HAP-1 (cell line): ENCODE results near the gene SPOCK1.
"Not testable (repeated sequence)": the region's sequence is repeated elsewhere in the genome, so short reads cannot be mapped to it uniquely, and the experiment has no call there.

Source experiments
- DNase-seq, 2 experiments: peaks; one replicate each; pipeline ENCODE4 v3.0.0-alpha.2; 2016 to 2020; ENCODE audit warnings: low spot score in 2 of 2
- H3K27me3 ChIP-seq: fragments of 250-450 bp; sonication (Bioruptor Pico); 2 replicates; pipeline ENCODE4 v1.5.1; 2020; ENCODE audit warnings: low read depth, mild to moderate bottlenecking, moderate library complexity
- H3K36me3 ChIP-seq: fragments of 250-450 bp; sonication (Bioruptor Pico); replicated peaks from 2 replicates; pipeline ENCODE4 v1.5.1; 2020; ENCODE audit warnings: mild to moderate bottlenecking
- H3K4me1 ChIP-seq: fragments of 250-450 bp; sonication (Bioruptor Pico); 2 replicates; pipeline ENCODE4 v1.5.1; 2020; ENCODE audit warnings: mild to moderate bottlenecking
- H3K4me3 ChIP-seq: fragments of 250-450 bp; sonication (Bioruptor Pico); 2 replicates; pipeline ENCODE4 v1.5.1; 2020; ENCODE audit warnings: mild to moderate bottlenecking, moderate library complexity
- H3K9me3 ChIP-seq: fragments of 250-450 bp; sonication (Bioruptor Pico); 2 replicates; pipeline ENCODE4 v1.5.1; 2020; ENCODE audit warnings: mild to moderate bottlenecking, moderate library complexity
- in situ Hi-C: fragments of 300-500 bp; cut with MboI; formaldehyde crosslinking; loops from 3 replicates; pipeline ENCODE4 v1.14.3; 2020; ENCODE audit warnings: low sequenced_read_pairs, inconsistent platforms, mixed read lengths

The SPOCK1 gene

GRCh38 chr5:137268646-137269045 is 230.5 kb downstream of the SPOCK1 start:
- no peaks in the 10 kb centered on the region; the same call in 1 of the 2 replicates for H3K27me3 ChIP-seq
- H3K9me3 ChIP-seq, result no peaks in the 10 kb centered on the region
- H3K4me1 ChIP-seq, result no peaks in the 10 kb centered on the region
- in situ Hi-C loops, result no loop called here
- H3K4me3 ChIP-seq, result no peak overlapping the region
- no peaks in the 10 kb centered on the region for H3K36me3 ChIP-seq
- DNase-seq, result no peak

DNA sequence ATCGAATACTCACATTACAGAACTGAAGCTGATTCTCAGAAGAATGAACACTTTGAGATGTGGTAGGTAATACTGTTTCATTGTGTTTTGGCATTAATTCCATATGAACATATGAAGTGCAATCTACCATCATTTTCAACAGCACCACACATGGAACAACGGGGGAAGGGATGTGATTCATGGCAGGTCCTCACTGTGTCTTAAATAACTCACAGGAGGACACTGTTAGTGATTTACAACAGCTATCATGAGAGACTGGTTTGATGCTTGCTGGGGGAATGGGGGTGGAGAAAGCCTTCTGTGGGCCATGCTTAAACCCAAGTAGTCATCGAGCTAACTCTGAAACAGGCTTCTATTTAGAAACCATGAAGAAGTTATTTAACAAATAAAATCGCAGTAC is 232.9 kb downstream of the SPOCK1 start:
- no peaks in the 10 kb centered on the region; the same call in 1 of the 2 replicates for H3K4me1 ChIP-seq
- in situ Hi-C loops, result no loop called here

DNA sequence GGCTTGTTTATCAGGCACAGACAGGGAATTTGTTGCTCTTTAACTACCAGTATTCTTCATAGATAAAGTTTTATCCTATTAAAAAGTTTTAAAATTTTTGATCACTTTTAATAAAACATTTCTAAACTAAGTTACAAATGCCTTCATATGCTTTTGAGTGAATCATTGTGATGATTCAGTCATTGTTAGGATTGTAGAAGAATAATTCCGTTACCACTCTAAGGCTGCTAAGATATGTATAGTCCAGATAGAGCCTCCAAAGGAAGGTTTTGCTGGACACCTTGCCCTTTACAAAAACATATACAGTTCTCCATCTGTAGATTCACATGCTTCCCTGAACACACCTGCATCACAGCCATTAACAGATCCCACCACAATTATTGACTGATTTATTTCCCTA is 233.7 kb downstream of the SPOCK1 start:
- Histone ChIP-seq H3K27me3 (no peaks in the 10 kb centered on the region; the same call in 1 of the 2 replicates), H3K36me3 (no peaks in the 10 kb centered on the region), H3K4me1 (no peaks in the 10 kb centered on the region; the same call in 1 of the 2 replicates), H3K9me3 (no peaks in the 10 kb centered on the region), H3K4me3 (no peak overlapping the region)
- in situ Hi-C loops, result no loop called here
- no peak for DNase-seq

More for the DNA sequence above, 232.9 kb downstream of the SPOCK1 start:
- Histone ChIP-seq H3K9me3 (no peaks in the 10 kb centered on the region), H3K36me3 (no peaks in the 10 kb centered on the region), H3K27me3 (no peaks in the 10 kb centered on the region; the same call in 1 of the 2 replicates), H3K4me3 (no peak overlapping the region)
- DNase-seq, result no peak

DNA sequence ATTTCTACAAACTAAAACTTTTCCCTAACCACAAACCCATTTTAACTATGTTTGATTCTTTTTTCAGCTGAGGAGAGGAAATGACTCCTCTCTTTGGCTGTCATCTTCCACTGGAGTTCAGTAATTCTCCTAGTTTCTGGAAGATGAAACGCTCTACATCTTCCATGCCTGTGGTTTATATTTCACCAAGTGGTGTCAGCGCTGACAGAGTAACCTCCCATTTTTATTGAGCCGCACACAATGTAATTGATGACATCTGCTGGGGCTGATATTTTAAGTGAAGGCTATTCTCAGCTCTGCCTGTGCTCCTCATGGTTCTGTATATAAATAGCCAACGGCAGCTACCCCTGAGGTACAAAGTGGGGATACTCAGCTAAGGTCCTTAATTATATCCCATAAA is 234.6 kb downstream of the SPOCK1 start:
- Histone ChIP-seq H3K36me3 (no peaks in the 10 kb centered on the region), H3K9me3 (no peaks in the 10 kb centered on the region), H3K4me3 (no peak overlapping the region), H3K4me1 (no peaks in the 10 kb centered on the region; the same call in 1 of the 2 replicates), H3K27me3 (no peaks in the 10 kb centered on the region; the same call in 1 of the 2 replicates)
- DNase-seq, result no peak
- in situ Hi-C loops, result no loop called here

- H3K9me3 ChIP-seq, result no peaks in the 10 kb centered on the region
- no peaks in the 10 kb centered on the region; the same call in 1 of the 2 replicates for H3K27me3 ChIP-seq
- no peak for DNase-seq
- H3K36me3 ChIP-seq, result no peaks in the 10 kb centered on the region
- no peaks in the 10 kb centered on the region; the same call in 1 of the 2 replicates for H3K4me1 ChIP-seq
- no peak overlapping the region for H3K4me3 ChIP-seq
- in situ Hi-C loops, result no loop called here
Observed at GRCh38 chr5:137264041-137264440, 235.1 kb downstream of the SPOCK1 start.

GRCh38 chr5:137263371-137264005 is 235.6 kb downstream of the SPOCK1 start:
- in situ Hi-C loops, result no loop called here
- Histone ChIP-seq H3K27me3 (no peaks in the 10 kb centered on the region; the same call in 1 of the 2 replicates), H3K9me3 (no peaks in the 10 kb centered on the region), H3K4me3 (no peak overlapping the region), H3K4me1 (no peaks in the 10 kb centered on the region; the same call in 1 of the 2 replicates), H3K36me3 (no peaks in the 10 kb centered on the region)
- DNase-seq, result no peak

DNA sequence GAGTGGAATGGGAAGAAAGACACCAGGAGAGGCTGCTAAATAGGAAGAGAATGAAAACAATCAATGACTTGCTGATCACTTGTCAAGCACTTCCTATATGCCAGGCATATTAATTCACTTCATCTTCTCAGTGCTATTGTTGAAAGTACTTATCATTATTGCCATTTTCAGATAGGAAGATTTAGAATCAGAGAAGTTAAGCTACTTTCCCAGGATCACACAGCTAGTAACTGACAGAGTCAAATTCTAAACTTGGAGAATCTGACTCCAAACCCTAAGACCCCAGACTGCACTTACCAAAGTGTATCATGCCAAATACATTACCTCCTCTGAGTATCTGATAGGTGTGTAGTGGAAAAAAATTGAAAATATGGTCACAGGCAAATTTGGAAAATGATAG is 236.3 kb downstream of the SPOCK1 start:
- Histone ChIP-seq H3K36me3 (no peaks in the 10 kb centered on the region), H3K4me3 (no peak overlapping the region), H3K9me3 (no peaks in the 10 kb centered on the region), H3K4me1 (no peaks in the 10 kb centered on the region; the same call in 1 of the 2 replicates), H3K27me3 (no peaks in the 10 kb centered on the region; the same call in 1 of the 2 replicates)
- no peak for DNase-seq
- in situ Hi-C loops, result no loop called here

DNA sequence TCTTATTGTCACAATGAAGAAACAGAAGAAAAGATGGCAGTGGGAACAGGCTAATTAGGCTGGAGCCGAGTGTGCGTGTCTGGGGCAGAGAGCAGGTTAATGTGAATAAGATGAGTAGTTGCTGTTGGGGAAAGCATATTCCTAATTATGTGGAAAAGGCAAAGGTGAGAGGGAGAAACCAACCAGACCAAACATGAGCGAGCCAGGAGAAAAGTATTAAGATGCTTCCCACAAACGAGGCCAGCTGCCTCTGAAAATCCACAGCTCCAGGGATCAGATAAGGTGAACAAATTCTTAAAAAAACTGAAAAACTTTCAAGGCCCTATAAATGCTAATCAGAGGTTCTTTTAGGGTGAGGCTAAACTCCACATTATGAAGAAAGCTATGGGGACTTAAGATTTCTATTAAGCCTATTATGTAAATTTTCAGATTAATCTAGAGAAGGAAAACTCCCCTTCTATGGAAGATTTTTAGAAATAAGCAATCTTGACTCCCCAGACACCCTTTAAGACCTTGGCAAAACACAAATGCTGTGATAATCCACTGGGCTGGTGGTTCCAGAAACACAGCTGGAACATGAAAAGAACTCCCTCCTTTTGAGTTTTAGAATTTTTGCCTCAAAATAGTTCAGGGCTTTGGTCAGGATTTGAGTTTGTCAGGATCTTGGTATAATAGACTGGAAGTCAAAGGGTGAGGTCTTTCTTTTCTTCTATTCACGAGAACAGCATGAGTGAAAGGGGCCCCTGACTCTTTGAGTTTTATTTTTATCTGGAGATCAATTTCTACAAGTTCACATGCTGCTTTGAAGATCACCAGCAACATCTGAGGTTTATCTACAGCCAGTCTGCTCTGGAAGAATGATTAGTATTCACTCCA is 238.1 kb downstream of the SPOCK1 start:
- Histone ChIP-seq H3K9me3 (no peaks in the 10 kb centered on the region), H3K4me3 (no peak overlapping the region), H3K27me3 (no peaks in the 10 kb centered on the region; the same call in 1 of the 2 replicates), H3K4me1 (no peaks in the 10 kb centered on the region; the same call in 1 of the 2 replicates), H3K36me3 (no peaks in the 10 kb centered on the region)
- in situ Hi-C loops, result no loop called here
- peak in 1 of 2 experiments; percentile 42 for DNase-seq

DNA sequence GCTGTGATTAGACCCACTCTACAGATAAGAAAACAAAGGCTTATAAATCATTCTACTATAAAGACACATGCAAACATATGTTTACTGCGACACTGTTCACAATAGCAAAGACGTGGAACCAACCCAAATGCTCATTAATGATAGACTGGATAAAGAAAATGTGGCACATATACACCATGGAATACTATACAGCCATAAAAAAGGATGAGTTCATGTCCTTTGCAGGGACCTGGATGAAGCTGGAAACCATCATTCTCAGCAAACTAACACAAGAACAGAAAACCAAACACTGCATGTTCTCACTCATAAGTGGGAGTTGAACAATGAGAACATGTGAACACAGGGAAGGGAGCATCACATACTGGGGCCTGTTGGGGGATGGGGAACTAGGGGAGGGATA is 240.0 kb downstream of the SPOCK1 start:
- H3K4me1 ChIP-seq, H3K9me3 ChIP-seq, H3K36me3 ChIP-seq, in situ Hi-C loops, H3K27me3 ChIP-seq, H3K4me3 ChIP-seq, DNase-seq: not testable (repeated sequence)

GRCh38 chr5:137254119-137255090 is 244.7 kb downstream of the SPOCK1 start:
- Histone ChIP-seq H3K9me3 (no peaks in the 10 kb centered on the region), H3K4me3 (no peak overlapping the region), H3K4me1 (no peaks in the 10 kb centered on the region), H3K36me3 (no peaks in the 10 kb centered on the region), H3K27me3 (no peaks in the 10 kb centered on the region)
- DNase-seq, result no peak
- in situ Hi-C loops, result no loop called here

GRCh38 chr5:137252512-137252911 is 246.6 kb downstream of the SPOCK1 start:
- Histone ChIP-seq H3K27me3 (no peaks in the 10 kb centered on the region), H3K4me3 (no peak overlapping the region), H3K4me1 (no peaks in the 10 kb centered on the region), H3K9me3 (no peaks in the 10 kb centered on the region), H3K36me3 (no peaks in the 10 kb centered on the region)
- in situ Hi-C loops, result no loop called here
- no peak for DNase-seq

DNA sequence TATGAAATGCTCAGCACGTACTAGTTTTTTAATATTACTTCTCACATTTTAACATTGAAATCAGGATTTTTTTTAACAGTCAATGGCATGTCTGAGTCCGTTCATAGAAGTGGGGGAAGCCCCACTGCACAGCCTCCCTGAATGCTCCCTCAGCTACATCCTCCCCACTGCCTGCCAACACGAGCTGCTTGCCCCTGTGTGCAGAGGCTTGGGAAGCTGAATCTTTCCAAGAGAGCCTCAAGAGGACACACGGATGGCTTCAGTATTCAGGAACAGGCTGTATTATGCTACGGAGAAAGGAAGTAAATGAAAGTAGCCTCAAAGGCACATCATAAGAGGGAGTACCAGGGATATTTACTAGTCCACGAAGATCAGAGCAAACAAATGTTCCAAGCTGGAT is 248.7 kb downstream of the SPOCK1 start:
- no peaks in the 10 kb centered on the region for H3K4me1 ChIP-seq
- H3K4me3 ChIP-seq, result no peak overlapping the region
- H3K9me3 ChIP-seq, result no peaks in the 10 kb centered on the region
- in situ Hi-C loops, result no loop called here
- H3K36me3 ChIP-seq, result no peaks in the 10 kb centered on the region
- no peaks in the 10 kb centered on the region for H3K27me3 ChIP-seq
- DNase-seq, result no peak

DNA sequence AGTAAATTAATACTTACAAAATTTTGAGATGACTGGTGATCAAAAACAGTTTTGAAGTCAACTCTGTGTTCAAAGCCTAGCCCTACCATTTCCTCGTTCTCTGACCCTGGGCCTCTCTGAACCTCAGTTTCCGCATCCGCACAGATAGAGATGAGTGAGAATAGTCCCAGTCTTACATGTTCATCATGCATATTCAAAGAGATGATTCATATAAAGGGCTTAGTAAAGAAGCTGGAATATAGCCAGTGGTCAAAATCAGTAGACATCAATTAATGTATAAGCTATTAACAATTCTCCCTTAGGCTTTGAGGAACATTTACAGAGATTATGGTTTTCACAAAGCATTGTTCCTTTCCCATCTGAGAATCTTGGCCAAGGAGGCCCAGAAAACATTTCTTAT is 250.6 kb downstream of the SPOCK1 start:
- in situ Hi-C loops, result no loop called here
- Histone ChIP-seq H3K36me3 (no peaks in the 10 kb centered on the region), H3K27me3 (no peaks in the 10 kb centered on the region), H3K9me3 (no peaks in the 10 kb centered on the region), H3K4me3 (no peak overlapping the region), H3K4me1 (no peaks in the 10 kb centered on the region)
- DNase-seq, result no peak
